Measurements from ENCODE around the gene TP53I13. TPM values are rescaled to one million over a fixed set of nuclear protein-coding genes. Genes with fewer than 3 reads are reported as not detected.

Gene TP53I13
- total and polyA plus RNA-seq, 2 of the 13 experiments (the other 11 are each of a cell fraction or from before 2014, with no cell fraction given) = 16.9 to 25.7 TPM

DNA sequence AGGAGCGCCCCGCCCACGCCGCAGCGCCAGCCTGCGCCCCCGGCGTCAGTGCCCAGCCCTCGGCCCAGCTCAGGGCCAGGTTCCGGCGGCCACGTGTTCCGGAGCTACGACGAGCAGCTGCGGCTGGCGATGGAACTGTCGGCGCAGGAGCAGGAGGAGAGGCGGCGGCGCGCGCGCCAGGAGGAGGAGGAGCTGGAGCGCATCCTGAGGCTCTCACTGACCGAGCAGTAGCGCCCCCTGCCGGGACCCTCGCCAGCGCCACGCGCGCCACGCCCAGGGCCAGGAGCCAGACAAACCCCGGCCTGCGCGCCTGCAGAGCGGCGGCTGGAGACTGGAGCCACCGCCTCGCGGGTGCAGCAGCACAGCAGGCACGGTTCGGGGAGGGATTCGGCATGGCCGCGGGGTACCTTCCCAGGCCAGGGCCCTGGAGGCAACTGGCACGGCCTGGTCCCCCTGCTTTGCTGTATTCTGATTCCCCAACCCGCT lies 44.9 kb downstream of the TP53I13 start (continued):
- TF ChIP-seq ZNF30 (CRISPR knock-in tag; IDR thresholded peaks at IDR 0.05) = no peak
- TF ChIP-seq ZFY (CRISPR knock-in tag; IDR thresholded peaks at IDR 0.05) = peak; percentile 75; the same call in 1 of the 2 replicates
- TF ChIP-seq TERF1 (CRISPR knock-in tag; IDR thresholded peaks at IDR 0.05) = peak; percentile 85; the same call in 1 of the 2 replicates
- TF ChIP-seq, protein P1, sequence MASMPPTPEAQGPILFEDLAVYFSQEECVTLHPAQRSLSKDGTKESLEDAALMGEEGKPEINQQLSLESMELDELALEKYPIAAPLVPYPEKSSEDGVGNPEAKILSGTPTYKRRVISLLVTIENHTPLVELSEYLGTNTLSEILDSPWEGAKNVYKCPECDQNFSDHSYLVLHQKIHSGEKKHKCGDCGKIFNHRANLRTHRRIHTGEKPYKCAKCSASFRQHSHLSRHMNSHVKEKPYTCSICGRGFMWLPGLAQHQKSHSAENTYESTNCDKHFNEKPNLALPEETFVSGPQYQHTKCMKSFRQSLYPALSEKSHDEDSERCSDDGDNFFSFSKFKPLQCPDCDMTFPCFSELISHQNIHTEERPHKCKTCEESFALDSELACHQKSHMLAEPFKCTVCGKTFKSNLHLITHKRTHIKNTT (CRISPR knock-in tag; IDR thresholded peaks at IDR 0.05) = no peak
- peak; percentile 89 for TF ChIP-seq ZBTB44 (CRISPR knock-in tag; IDR thresholded peaks at IDR 0.05)
- TF ChIP-seq BHLHE40 (IDR thresholded peaks at IDR 0.05; ENCODE audit: low read length) = peak; percentile 3; the same call in 1 of the 2 replicates
- no peak for TF ChIP-seq ZNF562 (CRISPR knock-in tag; IDR thresholded peaks at IDR 0.05; ENCODE audit: borderline replicate concordance)
- no peak for TF ChIP-seq ISX (CRISPR knock-in tag; conservative IDR thresholded peaks at IDR 0.05)
- TF ChIP-seq, protein P2, sequence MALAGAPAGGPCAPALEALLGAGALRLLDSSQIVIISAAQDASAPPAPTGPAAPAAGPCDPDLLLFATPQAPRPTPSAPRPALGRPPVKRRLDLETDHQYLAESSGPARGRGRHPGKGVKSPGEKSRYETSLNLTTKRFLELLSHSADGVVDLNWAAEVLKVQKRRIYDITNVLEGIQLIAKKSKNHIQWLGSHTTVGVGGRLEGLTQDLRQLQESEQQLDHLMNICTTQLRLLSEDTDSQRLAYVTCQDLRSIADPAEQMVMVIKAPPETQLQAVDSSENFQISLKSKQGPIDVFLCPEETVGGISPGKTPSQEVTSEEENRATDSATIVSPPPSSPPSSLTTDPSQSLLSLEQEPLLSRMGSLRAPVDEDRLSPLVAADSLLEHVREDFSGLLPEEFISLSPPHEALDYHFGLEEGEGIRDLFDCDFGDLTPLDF (CRISPR knock-in tag; IDR thresholded peaks at IDR 0.05) = peak; percentile 50; the same call in 1 of the 2 replicates
- TF ChIP-seq JUNB (CRISPR knock-in tag; IDR thresholded peaks at IDR 0.05; ENCODE audit: borderline replicate concordance) = no peak
- no peak for TF ChIP-seq ATF2 (CRISPR knock-in tag; IDR thresholded peaks at IDR 0.05)
- no peak for TF ChIP-seq FOXK2 (IDR thresholded peaks at IDR 0.05)
- peak; percentile 68; the same call in 1 of the 2 replicates for TF ChIP-seq AKAP8 (CRISPR knock-in tag; IDR thresholded peaks at IDR 0.05)
- TF ChIP-seq ZBTB7A (CRISPR knock-in tag; IDR thresholded peaks at IDR 0.05) = peak; percentile 53; the same call in 1 of the 2 replicates
- peak; percentile 18; the same call in 1 of the 2 replicates for TF ChIP-seq ZFP90 (CRISPR knock-in tag; IDR thresholded peaks at IDR 0.05; ENCODE audit: borderline replicate concordance)
- TF ChIP-seq RFXANK (CRISPR knock-in tag; IDR thresholded peaks at IDR 0.05) = no peak
- no peak for TF ChIP-seq ATM (IDR thresholded peaks at IDR 0.05; ENCODE audit: borderline replicate concordance)
- peak; percentile 57; the same call in 1 of the 2 replicates for TF ChIP-seq ZNF841 (CRISPR knock-in tag; IDR thresholded peaks at IDR 0.05; ENCODE audit: borderline replicate concordance)
- peak; percentile 64; the same call in 1 of the 2 replicates for TF ChIP-seq ZNF790 (CRISPR knock-in tag; IDR thresholded peaks at IDR 0.05; ENCODE audit: borderline replicate concordance)
- TF ChIP-seq ZNF496 (CRISPR knock-in tag; IDR thresholded peaks at IDR 0.05; ENCODE audit: insufficient replicate concordance) = no peak
- no peak for TF ChIP-seq SIN3A (IDR thresholded peaks at IDR 0.05; ENCODE audit: borderline replicate concordance, low read depth, low read length)
- TF ChIP-seq ZFP62 (CRISPR knock-in tag; IDR thresholded peaks at IDR 0.05) = no peak
- no peak for TF ChIP-seq GABPA (IDR thresholded peaks at IDR 0.05; ENCODE audit: low read depth, low read length)
- no peak for TF ChIP-seq GABPA (CRISPR knock-in tag; IDR thresholded peaks at IDR 0.05; ENCODE audit: low read depth)
- TF ChIP-seq CENPBD1 (CRISPR knock-in tag; IDR thresholded peaks at IDR 0.05; ENCODE audit: borderline replicate concordance, low read depth) = no peak

Data from HepG2 (cell line).